ENCODE measurements around the gene COG5. TPM values are rescaled to one million over a fixed set of nuclear protein-coding genes. Genes with fewer than 3 reads are reported as not detected.
A peak's percentile ranks its signal among the peaks of the same experiment; 100 is the strongest.

The COG5 gene
- polyA plus RNA-seq, 3 donors: 12.7 to 29.0 (median 28.1) TPM

DNA sequence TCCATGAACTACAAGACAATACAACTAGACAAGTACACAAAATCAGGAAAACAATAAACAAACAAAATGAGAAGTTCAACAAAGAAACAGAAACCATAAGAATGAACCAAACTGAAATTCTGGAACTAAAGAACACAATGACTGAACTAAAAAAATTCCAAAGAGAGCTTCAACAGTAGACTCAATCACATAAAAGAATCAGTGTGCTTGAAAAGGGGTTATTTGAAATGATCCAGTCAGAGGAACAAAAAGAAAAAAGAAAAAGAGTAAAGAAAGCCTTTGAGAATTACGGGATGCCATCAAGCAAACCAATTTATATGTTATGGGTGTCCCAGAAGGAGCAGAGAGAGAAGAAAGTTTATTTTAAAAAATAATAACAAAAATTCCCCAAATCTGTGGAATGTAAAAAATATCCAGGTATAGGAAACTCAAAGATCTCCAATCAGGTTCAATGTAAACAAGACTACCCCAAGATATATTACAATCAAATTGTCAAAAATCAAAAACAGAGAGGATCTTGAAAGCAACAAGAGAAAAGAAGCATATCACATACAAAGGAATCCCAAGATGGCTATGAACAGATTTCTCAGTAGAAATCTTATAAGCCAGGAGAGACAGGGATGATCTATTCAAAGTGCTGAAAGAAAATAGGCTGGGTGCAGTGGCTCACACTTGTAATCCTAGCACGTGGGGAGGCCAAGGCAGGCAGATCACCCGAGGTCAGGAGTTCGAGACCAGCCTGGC, 18.7 kb downstream of the COG5 start:
- H3K27ac ChIP-seq (ENCODE audit: low read depth in 1 of 2, low read length in 2 of 2): no peak overlapping the region
- no peak overlapping the region for H3K9ac ChIP-seq (ENCODE audit: insufficient read depth, low read length, poor library complexity, severe bottlenecking)
- no peaks in the 10 kb centered on the region for H3K27me3 Mint-ChIP-seq (ENCODE audit: low read depth in 3 of 3)
- no peaks in the 10 kb centered on the region for H3K27me3 ChIP-seq (ENCODE audit: control insufficient read depth in 2 of 2, insufficient read depth in 2 of 2, low read length in 2 of 2)
- no peak for DNase-seq
- H3K9me3 ChIP-seq (replicated peaks in 1 of 2; ENCODE audit: control insufficient read depth in 1 of 2, insufficient read depth in 1 of 2, low read length in 2 of 2): peaks cover 5 to 16% of the 10 kb centered on the region in 2 donors
- intact Hi-C loops (cut with micrococcal nuclease): no loop called here
- H3K36me3 Mint-ChIP-seq: peaks cover 63 to 88% of the 10 kb centered on the region in 2 donors
- H3K36me3 ChIP-seq (replicated peaks in 1 of 2; ENCODE audit: control insufficient read depth in 1 of 2, insufficient read depth in 2 of 2, low read length in 2 of 2): peaks cover 53 to 80% of the 10 kb centered on the region in 2 donors
- no peak overlapping the region for H2AFZ ChIP-seq (ENCODE audit: insufficient read depth, low read depth, low read length, poor library complexity, severe bottlenecking)
- H3K4me3 ChIP-seq (replicated peaks in 1 of 3; ENCODE audit: low read depth in 2 of 3, low read length in 3 of 3): no peak overlapping the region
- no peaks in the 10 kb centered on the region for H3K4me1 Mint-ChIP-seq
- peaks cover 24% of the 10 kb centered on the region for H4K20me1 ChIP-seq (ENCODE audit: insufficient read depth, low read length)
- no peak overlapping the region for H3K4me3 Mint-ChIP-seq
- no peak overlapping the region for H3K4me2 ChIP-seq (replicated peaks; ENCODE audit: extremely low read depth, low read length, poor library complexity, severe bottlenecking)
- TF ChIP-seq, protein P1, sequence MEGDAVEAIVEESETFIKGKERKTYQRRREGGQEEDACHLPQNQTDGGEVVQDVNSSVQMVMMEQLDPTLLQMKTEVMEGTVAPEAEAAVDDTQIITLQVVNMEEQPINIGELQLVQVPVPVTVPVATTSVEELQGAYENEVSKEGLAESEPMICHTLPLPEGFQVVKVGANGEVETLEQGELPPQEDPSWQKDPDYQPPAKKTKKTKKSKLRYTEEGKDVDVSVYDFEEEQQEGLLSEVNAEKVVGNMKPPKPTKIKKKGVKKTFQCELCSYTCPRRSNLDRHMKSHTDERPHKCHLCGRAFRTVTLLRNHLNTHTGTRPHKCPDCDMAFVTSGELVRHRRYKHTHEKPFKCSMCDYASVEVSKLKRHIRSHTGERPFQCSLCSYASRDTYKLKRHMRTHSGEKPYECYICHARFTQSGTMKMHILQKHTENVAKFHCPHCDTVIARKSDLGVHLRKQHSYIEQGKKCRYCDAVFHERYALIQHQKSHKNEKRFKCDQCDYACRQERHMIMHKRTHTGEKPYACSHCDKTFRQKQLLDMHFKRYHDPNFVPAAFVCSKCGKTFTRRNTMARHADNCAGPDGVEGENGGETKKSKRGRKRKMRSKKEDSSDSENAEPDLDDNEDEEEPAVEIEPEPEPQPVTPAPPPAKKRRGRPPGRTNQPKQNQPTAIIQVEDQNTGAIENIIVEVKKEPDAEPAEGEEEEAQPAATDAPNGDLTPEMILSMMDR (IDR thresholded peaks at IDR 0.05): no peak
- peaks cover 18% of the 10 kb centered on the region for H3K79me2 ChIP-seq (ENCODE audit: insufficient read depth, low read length)
- 100% methylated on average over 1 of the region's 4 CpGs for WGBS (ENCODE audit: insufficient coverage)
- H3K9me3 Mint-ChIP-seq: peaks cover 10 to 17% (median 16%) of the 10 kb centered on the region in 7 donors
- H3K4me1 ChIP-seq (ENCODE audit: control insufficient read depth in 1 of 2, insufficient read depth in 2 of 2, low read length in 2 of 2): no peaks in the 10 kb centered on the region
- H3K27ac Mint-ChIP-seq: peak overlapping the region in 1 of 7 donors; percentile 63

DNA sequence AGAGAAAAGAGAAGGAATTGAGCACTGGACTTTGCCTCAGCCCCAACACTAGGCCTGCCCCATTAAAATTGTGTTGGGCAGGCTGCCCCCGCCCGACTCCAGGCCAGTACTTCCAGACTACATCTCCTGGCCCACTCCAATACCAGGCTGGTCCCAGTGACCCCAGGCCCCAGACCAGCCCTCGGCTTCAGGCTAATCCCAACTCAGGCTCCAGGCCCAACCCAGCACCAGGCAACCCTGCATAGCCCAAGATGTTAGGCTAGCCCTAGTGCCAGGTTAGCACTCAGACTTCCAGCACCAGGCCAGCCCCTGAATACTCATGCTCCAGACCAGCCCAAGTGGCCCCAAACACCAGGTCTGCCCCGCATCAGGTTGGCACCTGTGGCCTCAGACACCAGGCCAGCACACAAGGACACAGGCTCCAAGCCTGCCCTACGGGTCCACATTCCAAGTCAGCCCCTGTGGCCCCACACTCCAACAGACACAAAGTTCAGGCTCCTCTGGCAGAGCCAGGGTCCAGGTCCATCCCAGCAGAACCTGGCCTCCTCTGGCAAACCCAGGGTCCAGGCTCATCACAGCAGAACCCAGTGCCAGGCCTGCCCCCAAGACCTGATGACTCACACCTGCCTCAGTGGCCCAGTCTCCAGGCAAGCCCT, 20.3 kb downstream of the COG5 start:
- peaks cover 17% of the 10 kb centered on the region for H4K20me1 ChIP-seq (ENCODE audit: insufficient read depth, low read length)
- H3K9me3 ChIP-seq (replicated peaks in 1 of 2; ENCODE audit: control insufficient read depth in 1 of 2, insufficient read depth in 1 of 2, low read length in 2 of 2): peaks cover 5 to 16% of the 10 kb centered on the region in 2 donors
- no peak overlapping the region for H3K4me2 ChIP-seq (replicated peaks; ENCODE audit: extremely low read depth, low read length, poor library complexity, severe bottlenecking)
- peaks cover 60 to 84% of the 10 kb centered on the region in 2 donors for H3K36me3 ChIP-seq (replicated peaks in 1 of 2; ENCODE audit: control insufficient read depth in 1 of 2, insufficient read depth in 2 of 2, low read length in 2 of 2)
- Mint-ChIP-seq H3K9me3 (peaks cover 10 to 16% (median 15%) of the 10 kb centered on the region in 7 donors), H3K4me1 (no peaks in the 10 kb centered on the region), H3K4me3 (no peak overlapping the region), H3K27me3 (ENCODE audit: low read depth in 3 of 3) (no peaks in the 10 kb centered on the region), H3K27ac (peak overlapping the region in 2 of 7 donors; percentile 18 to 66), H3K36me3 (peaks cover 65 to 88% of the 10 kb centered on the region in 2 donors)
- H3K9ac ChIP-seq (ENCODE audit: insufficient read depth, low read length, poor library complexity, severe bottlenecking): no peak overlapping the region
- peaks cover 18% of the 10 kb centered on the region for H3K79me2 ChIP-seq (ENCODE audit: insufficient read depth, low read length)
- no peaks in the 10 kb centered on the region for H3K27me3 ChIP-seq (ENCODE audit: control insufficient read depth in 2 of 2, insufficient read depth in 2 of 2, low read length in 2 of 2)
- TF ChIP-seq, protein P1 (IDR thresholded peaks at IDR 0.05): no peak
- no peak overlapping the region for H2AFZ ChIP-seq (ENCODE audit: insufficient read depth, low read depth, low read length, poor library complexity, severe bottlenecking)
- intact Hi-C loops (cut with micrococcal nuclease): no loop called here
- 83% methylated on average over 5 of the region's 5 CpGs for WGBS (ENCODE audit: insufficient coverage)
- no peak overlapping the region for H3K4me3 ChIP-seq (replicated peaks in 1 of 3; ENCODE audit: low read depth in 2 of 3, low read length in 3 of 3)
- H3K4me1 ChIP-seq (ENCODE audit: control insufficient read depth in 1 of 2, insufficient read depth in 2 of 2, low read length in 2 of 2): no peaks in the 10 kb centered on the region
- no peak for DNase-seq
- no peak overlapping the region for H3K27ac ChIP-seq (ENCODE audit: low read depth in 1 of 2, low read length in 2 of 2)
